Stimulated activated CD8-positive, alpha-beta memory T cell treated with anti-CD3 and anti-CD28 coated beads, Interleukin-15, amount 100 ng/mL, for 4 hours (primary cell): ENCODE results near the gene PPP4C.
A peak's percentile ranks its signal among the peaks of the same experiment; 100 is the strongest.
"Not testable (repeated sequence)": the region's sequence is repeated elsewhere in the genome, so short reads cannot be mapped to it uniquely, and the experiment has no call there.

Source experiments
- DNase-seq, 2 donors: peaks; one replicate each; pipeline ENCODE4 v3.0.0-alpha.2; 2020; ENCODE audit warnings: low read depth in 2 of 2

PPP4C gene

GRCh38 chr16:30075503-30076275 lies at the start of gene PPP4C:
TSS of gene PPP4C (plus strand) at chr16:30075994. CDS start at chr16:30076378, 384 bp downstream.
- peak; percentile 75 to 78 for DNase-seq

DNA sequence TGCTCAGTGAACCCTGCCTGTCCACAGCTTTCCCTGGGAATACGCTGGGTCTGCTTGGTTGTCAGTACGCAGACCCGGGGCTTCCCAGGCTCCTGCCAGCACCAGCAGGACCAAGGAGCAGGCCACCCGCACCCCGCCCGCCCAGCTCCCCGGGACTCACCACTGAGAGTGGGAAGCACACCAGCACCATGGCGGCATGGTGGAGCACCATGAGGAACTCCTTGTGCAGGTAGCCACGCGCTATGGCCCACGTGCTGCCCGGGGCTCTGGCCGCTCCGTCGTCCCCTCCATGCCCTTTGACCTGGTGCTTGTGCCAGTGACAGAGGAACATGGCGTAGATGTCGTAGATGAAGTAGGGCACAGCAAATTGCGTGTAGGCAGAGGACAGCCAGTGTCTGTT lies 49.3 kb upstream of the PPP4C start:
- DNase-seq, result no peak

DNA sequence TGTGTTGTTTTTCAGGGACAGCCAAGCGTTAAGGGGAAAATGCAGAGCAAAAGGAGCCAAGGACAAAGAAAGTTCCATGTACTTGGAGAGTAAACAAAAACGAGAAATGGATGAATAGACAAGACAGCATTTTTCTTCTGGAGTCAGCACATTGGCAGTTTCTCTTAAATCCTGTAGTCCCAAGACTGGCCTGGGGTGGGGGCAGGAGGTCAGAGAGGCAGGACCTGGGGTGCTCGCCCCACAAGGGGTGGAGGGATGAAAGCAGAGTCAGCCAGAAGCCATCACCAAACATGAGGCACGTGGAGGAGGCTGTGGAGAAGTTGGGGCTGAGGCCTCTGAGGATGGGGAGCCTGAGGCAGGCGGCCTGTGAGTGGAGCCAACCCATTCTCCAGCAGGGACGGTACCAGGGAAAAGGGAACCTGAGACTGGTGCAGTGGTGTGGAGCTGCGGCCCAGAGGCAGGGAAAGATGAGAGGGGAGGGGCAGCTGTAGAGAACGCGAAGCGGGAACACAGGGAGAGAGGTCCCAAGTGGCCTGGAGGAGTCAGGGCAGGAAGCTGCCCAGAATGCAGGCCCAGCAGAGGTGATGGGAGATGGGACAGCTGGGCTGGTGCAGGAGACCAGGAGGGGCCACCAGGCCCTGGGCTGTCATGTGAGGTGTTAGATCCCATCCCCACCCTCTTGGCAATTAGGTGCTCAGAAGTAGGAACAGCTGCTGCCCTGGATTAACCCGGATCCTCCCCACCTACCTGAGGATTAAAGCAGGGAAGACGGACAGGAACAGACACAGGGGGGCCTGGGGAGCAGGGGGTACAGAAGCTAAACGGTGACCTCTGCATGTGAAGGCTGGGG lies 48.0 kb upstream of the PPP4C start:
- no peak for DNase-seq

GRCh38 chr16:30028438-30029076 lies 47.2 kb upstream of the PPP4C start:
- no peak for DNase-seq

DNA sequence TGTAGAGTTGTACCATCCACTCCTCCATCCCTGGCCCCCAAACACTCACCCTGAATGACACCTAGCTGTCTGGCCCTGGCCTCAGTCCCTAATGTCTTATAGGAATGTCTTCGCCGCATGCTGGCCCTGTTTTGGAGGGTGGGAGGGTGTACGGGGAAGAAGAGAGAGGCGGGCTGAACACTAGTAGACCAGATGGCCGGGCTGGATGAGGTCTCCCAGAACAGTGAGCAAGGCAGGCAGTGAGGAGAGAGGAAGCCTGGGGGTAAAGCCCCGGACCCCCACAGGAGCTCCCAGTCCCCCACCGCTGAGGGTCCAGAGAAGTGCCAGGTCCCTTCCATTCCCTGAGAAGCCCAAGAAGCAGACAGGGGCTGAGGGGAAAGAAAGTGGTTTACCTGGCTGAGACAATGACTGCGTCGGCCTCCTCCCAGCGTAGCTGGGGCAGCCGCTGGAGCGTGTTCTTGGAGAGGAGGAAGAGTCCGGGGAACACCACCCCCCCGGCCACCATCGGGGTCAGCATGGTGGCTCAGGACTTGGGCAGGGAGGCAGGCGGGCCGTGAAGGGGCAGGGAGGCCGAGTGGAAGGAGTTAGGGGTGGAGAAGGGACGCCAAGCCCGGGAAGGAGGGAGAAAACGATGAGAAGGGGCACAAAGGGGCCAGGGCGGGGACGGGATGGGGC lies 45.6 kb upstream of the PPP4C start:
- no peak for DNase-seq

DNA sequence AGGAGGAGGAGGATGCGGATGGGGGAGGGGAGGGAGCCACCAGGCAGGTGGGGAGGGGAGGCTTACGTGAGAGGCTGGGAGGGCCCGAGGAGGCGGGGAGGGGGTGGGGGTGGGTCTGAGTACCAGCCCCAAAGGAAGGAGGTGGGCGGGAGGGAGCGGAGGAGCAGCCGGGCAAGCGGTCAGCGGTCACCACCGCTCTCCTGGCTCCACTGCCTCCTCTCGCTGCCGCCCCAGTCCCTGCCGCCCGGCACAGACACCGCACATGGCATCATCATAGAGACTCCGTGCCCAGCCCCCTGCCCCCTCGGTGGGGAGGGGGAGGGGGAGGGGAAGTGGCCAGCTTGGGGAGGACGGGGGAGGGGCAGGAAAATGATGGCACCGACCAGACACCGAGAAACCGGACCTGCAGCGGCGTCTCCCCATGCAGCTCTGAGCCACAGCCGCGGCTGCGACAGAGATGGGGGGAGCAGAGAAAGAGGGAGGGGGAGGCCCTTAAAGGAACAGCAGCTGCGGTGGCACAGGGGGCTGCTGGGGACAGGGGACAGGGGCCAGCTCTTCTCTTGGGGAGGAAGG lies 44.9 kb upstream of the PPP4C start, which contains the start of gene TLCD3B:
Gene TLCD3B (minus strand): TSS at position 431 of the 573 bp plus-strand sequence. CDS start 744 bp downstream, outside the sequence.
- DNase-seq, result no peak

DNA sequence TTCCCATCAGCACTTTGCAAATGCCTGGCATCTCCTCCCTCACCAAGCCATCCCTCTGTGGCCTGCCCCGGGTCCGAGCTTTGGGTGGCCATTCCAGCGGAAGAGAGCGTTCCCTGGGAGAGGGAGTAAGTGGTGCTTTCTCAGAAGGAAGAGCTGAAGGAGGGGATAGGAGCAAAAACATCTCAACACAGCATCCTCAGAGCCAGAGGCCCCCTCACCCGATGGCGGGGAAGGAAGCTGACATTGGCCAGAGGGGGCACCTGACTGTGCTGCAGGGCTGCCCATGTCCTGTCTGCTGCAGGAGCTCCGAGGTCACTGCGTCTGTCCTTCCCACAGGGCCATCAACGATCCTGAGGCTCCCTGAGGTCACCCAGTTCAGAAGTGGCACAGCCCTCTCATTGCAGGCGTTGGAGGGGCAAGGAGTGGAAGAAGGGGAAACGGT lies 44.3 kb upstream of the PPP4C start:
- no peak for DNase-seq

DNA sequence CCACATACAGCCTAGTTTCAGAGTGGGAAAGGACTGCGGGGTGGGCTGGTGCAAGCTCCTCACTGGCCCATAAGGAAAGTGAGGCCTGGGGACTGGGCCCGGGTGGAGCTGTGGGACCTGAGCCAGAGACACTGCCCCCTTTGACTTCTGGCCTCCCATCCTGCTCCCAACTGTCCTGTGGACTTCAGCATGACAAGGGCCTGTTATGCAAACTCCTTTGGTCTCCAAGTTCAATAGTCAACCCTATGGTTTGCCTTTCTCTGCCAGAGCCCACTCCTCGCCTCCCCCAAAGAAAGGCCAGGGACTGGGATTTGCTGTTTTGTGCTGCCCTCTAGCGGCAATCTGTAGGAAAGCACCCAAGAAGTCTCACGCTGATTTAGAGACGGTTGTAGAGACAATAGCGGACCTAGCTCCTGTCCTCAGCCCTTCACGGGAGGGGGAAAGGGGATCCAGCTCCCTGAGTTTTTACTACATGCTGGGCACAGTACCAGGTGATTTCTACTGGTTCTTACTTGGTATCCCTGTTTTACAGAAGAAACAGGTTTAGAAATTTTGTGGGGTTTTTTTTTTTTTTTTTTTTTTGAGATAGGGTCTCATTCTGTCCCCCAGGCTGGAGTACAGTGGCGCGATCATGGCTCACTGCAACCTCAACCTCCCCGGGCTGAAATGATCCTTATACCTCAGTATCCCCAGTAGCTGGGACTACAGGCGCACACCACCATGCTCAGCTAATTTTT lies 43.5 kb upstream of the PPP4C start:
- DNase-seq, result peak in 1 of 2 donors; percentile 27

GRCh38 chr16:30033270-30033669 lies 42.5 kb upstream of the PPP4C start:
- DNase-seq, result no peak

DNA sequence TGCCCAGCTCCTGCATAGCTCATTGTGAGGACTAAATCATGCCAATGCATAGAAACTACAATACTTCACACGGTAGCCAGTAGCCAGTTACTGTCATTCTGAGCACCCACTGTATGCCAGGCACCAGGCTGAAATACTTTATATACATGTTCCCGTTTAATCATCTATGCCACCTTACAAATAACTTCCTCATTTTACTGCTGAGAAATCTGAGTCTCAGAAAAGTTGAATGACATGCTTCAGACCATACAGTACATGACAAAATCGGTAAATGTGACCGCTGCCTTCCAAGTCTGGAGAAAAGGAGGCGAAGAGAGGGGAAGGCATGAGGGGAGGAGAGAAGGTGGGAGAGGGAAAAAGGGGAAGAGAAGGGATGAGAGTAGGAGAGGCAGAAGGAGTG lies 35.6 kb upstream of the PPP4C start:
- DNase-seq, result no peak

DNA sequence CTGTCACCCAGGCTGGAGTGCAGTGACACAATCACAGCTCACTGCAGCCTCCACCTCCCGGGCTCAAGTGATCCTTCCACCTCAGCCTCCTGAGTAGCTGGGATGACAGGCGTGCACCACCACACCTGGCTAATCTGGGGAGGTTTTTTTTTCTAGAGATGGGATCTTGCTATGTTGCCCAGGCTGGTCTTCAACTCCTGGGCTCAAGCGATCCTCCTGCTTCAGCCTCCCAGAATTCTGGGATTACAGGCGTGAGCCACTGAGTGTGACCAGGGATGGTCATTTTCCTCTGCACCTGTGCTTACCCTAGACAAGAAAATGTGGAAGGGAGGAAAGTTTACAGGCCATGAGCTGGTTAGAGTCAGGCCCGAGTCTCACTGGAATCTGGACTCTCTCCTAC lies 35.1 kb upstream of the PPP4C start:
- DNase-seq, result not testable (repeated sequence)

- no peak for DNase-seq
These were observed 34.0 kb upstream of the PPP4C start for GRCh38 chr16:30041841-30042240.

DNA sequence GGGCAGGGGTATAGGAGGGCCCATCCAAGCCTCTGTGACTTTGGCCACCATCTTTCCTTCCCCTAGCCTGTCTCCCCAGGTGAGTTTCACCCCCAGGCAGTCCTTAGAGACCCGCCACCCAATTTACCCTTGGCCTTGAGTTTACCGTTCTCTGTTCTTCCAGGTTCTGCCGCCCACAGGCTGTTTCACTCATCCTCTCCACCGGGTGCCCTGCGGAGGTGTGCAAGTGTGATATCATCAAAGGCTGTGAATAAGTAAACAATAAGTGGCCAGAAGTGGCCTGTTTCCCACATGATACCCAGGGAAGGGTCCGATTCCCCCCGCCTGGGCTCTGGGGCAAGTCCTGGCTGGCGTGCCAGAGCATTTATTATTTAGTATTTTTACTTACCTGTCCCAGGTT lies 29.6 kb upstream of the PPP4C start:
- DNase-seq, result no peak

DNA sequence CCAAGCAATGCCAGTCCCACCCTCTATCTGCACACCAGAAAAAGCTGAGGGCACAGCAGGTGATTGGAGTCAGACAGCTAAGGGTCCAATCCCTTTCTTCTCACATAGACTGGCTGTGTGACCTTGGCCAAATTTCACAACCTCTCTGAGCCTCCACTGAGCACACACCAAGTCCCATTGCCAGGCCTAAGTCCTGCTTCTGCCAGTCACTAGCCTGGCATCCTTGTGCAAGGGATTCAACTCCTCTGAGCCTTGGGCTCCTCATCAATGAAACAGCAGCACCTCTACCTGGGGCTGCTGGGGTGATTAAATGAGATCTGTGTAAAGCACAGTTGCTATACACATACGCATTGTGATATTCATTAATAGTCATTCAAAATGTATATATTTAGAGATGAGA lies 29.2 kb upstream of the PPP4C start:
- no peak for DNase-seq

DNA sequence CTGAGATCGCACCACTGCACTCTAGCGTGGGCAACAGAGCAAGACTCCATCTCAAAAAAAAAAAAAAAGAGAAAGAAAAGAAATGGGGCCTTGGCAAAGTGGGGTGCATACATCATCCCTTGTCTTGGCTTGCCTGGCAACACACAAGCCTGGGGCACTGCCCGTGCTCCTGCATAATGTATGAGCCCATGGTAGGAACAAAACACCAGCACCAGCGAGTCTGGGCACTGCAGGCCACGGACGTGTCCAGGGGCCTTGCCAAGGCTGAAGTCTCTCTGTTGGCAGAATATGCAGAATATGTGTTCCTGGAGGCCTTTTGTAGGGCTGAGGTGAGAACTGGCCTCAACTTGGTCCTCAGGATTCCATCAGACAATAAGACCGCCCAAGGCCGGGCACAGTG lies 25.9 kb upstream of the PPP4C start:
- no peak for DNase-seq

DNA sequence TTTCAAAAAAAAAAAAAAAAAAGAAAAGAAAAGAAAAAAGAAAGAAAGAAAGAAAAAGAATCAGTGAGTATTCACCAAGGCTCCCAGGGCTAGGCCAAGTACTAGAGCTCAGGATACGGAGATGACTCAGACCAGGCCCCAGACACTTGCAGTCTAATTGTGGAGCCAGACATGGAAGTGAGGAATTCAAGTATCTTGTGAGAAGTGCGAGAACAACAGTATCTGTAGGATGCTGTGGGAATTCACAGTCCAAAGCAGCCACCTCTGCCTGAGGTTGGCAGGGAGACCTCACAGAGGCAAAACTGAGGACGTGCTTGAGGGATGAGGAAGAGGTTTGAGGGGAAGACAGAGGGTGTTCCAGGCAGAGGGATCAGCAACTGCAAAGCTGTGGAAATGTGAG lies 24.3 kb upstream of the PPP4C start:
- DNase-seq, result no peak

DNA sequence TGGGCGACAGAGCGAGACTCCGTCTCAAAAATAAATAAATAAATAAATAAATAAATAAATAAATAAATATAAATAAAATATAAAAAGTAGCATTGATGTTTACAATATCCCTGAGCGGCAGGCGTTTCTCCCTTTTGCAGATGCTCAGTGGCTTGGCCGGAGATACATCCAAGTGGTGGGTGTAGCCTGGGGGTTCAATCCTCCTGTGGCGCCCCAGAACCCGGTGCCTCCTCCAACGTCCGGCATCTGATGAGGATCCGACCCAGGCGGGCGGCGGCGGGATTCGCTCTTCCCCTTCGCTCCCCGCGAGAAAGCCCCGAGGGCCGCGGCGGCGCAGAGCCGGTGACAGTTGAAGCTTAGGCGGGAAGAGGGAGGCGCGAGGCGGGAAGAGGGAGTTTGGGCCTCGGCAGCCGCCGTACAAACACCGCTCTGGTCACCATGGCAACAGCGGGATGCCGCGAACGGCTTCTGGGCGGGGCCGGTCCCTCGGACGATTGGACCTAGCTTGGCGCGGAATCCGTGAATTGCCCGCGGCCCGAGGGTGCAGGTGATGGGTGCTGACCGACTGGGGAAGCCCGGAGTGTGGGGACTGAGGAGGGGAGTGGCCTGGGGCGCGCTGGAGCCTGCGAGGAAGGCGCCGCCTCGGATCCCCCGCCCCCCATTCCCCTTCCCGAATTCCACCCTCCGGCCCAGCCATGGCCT lies 23.0 kb upstream of the PPP4C start:
- DNase-seq, result peak; percentile 73 to 76

- no peak for DNase-seq
These were observed 22.3 kb upstream of the PPP4C start for GRCh38 chr16:30053376-30054015.

GRCh38 chr16:30054451-30054850 lies 21.3 kb upstream of the PPP4C start:
- no peak for DNase-seq
